GM21723 (cell line): ENCODE data around the gene GRIN1.

Source experiments
- ATAC-seq: cut with Tn5 transposase; IDR thresholded peaks from one replicate; pipeline ENCODE4 v1.9.1; 2021; ENCODE audit warnings: mild to moderate bottlenecking, moderate library complexity; ENCODE audit not compliant: unreplicated experiment

Gene GRIN1

GRCh38 chr9:137205126-137206069 lies 66.4 kb downstream of the GRIN1 start, which contains the start of the genes NDOR1 and TMEM203:
Gene NDOR1, plus strand, starts transcription at chr9:137205700. Its CDS starts 78 bp downstream, at chr9:137205778.
Gene TMEM203, minus strand, starts transcription at chr9:137205648. Its CDS starts 234 bp downstream, at chr9:137205414.
- ATAC-seq: peak; percentile 49

DNA sequence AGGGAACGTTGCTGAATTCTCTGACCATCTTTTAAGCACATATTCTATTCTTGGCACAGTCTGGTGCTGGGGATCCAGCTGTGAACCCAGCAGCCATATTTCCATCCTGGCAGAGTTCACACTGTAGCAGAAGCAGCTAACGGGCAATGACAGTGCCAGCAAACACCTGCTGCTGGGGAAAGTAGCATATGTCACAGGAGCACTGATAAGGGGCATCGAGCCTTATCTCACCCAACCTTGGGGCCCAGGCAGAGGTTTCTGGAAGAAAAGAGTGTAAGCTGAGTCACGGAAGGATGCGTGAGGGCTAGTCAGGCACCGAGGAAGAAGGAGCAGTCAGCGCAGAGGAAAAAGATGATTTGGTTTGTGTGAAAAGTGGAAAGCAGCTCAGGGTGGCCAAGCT lies 67.6 kb downstream of the GRIN1 start:
- no peak for ATAC-seq

- ATAC-seq: no peak
These were observed 72.6 kb downstream of the GRIN1 start for GRCh38 chr9:137211532-137211931.

DNA sequence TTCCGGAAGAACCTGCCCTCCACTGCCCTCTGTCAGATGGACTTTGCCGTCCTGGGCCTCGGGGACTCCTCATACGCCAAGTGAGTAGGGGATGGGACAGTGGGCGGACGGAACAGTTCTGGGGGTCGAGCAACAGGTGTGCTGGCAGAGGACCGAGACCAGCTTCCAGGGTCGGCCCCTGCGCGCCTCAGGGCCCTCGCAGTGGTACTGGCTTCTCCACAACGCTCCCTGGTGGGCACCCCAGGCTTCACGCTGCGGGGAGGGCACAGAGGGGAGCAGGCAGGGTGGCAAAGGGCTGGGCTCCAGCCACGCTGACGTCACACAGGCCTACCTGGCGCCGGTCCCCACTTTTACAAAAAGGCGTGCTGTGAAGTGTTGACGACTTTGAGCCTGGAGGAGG lies 73.6 kb downstream of the GRIN1 start:
- no peak for ATAC-seq

DNA sequence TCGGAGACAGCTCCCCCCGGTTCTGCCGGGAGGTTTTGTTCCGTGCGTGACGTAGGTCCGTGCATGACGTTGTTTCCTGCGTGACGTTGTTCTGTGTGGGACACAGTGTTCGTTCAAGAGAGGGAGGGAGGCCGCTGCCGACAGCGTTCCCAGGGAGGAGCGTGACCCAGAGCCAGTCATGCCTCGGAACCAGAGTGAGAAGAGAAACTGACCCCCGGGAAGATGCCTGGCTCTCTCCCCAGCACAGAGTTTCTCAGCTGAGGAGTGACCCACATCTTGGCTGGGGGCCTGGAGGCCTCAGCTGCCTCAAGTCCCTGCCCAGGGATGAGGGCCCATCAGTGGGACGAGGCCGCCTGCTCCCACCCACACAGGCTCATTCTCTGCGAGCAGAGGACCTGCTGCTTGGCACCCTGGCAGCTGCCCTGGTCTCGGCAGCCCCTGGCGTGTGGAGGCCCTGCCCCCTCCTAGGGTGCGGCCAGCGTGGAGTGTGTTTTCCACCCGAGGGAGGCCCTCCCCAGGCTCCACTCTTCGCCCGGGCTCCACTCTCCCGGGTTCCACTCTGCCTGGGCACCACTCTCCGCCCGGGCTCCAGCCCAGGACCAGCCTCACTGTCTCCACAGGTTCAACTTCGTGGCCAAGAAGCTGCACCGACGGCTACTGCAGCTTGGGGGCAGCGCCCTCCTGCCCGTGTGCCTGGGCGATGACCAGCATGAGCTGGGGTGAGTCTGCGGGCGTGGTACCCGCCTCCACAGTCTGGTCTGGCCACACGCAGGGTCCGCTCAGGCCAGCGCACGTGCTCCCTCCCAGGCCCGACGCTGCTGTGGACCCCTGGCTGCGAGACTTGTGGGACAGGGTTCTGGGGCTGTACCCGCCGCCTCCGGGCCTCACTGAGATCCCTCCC lies 74.5 kb downstream of the GRIN1 start:
- ATAC-seq: no peak

GRCh38 chr9:137214620-137215019 lies 75.7 kb downstream of the GRIN1 start:
- ATAC-seq: no peak

GRCh38 chr9:137215196-137215986 lies 76.4 kb downstream of the GRIN1 start:
- ATAC-seq: no peak

GRCh38 chr9:137216188-137216965 lies 77.4 kb downstream of the GRIN1 start:
- ATAC-seq: no peak

DNA sequence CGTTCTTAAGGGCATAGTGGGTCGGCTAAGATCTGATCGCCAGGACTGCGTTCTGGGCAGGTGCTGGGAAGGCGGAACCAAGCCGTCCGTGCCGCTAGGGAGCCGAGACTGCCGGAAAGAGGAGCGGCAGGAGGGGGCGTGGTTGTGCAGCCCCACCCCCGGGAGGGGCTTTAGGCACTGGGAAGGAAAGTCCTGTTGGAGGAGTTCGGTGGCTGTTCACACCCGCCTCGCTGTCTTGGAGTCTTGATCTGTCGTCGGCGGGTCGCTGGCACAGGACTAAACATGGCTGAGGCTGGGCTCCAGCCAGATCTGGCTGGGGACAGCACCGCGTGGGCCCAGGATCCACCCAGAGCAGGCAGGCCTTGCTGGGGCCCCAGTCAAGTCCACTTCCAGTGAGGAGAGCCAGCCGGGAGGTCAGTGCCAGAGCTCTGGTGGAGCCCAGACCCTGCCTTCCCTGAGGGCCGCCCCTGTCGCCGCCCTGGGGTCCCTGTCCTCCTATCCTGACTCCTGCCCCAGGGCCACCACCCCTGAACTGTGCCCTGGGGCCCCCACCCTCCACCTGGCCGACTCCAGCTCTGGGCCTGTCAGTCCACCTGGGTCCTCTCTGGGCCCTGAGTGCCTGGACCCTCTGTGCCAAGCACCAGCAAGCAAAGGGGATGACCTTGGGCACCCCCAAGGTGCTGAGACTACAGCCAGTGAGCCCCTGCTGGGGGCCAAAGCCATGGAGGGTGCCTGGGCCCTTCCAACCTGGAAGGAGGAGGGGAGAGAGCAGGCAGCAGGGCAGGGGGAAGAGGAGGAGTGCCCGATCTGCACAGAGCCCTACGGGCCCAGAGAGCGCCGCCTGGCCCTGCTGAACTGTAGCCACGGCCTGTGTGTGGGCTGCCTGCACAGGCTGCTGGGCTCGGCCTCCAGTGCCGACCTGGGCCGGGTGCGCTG lies 78.6 kb downstream of the GRIN1 start:
- ATAC-seq: no peak

- no peak for ATAC-seq
These were observed 79.3 kb downstream of the GRIN1 start for GRCh38 chr9:137218212-137218753.
